A549 (cell line): ENCODE data around the gene GSG1L. TPM values are rescaled to one million over a fixed set of nuclear protein-coding genes. Genes with fewer than 3 reads are reported as not detected.
A peak's percentile ranks its signal among the peaks of the same experiment; 100 is the strongest.

Experiments used
- ATAC-seq, 2 experiments: fragments of 200-7000 bp in 1 of 2; fragments of >200 bp in 1 of 2; cut with Nextera tagmentation in 1 of 2; cut with Tn5 transposase in 1 of 2; 3 replicates each; pipeline versions ENCODE4 v1.8.0 to v1.9.1; 2018 to 2020; ENCODE audit warnings: mild to moderate bottlenecking in 1 of 2, moderate library complexity in 1 of 2
- CTCF ChIA-PET: fragments of 300-600 bp; sonication (Branson Sonifier 250); formaldehyde crosslinking; extraction: SDS; loops from one replicate; lab custom pipeline; 2021; ENCODE audit warnings: antibody characterized with exemption, inconsistent platforms; lab: Yijun Ruan, JAX
- POLR2A ChIA-PET: fragments of 350-600 bp; formaldehyde crosslinking; extraction: SDS; loops from one replicate; lab custom pipeline; 2021; ENCODE audit warnings: antibody characterized with exemption, inconsistent platforms; lab: Yijun Ruan, JAX
- DNase-seq, 2 experiments: peaks; one replicate each; pipeline versions ENCODE4 v3.0.0 to v3.0.0-alpha.2; 2011 to 2016; ENCODE audit warnings: low read depth in 1 of 2, low spot score in 1 of 2
- FAIRE-seq: peaks from 2 replicates; lab custom pipeline; 2011; peaks lifted over from hg19 to GRCh38; lab: Jason Lieb, UNC
- H3K27ac ChIP-seq, 2 experiments: fragments of >200 bp; sonication (Bioruptor Twin); formaldehyde crosslinking; 3 replicates each; pipeline ENCODE4 v1.5.1; 2016 to 2017
- H3K4me1 ChIP-seq: fragments of >200 bp; sonication (Bioruptor Twin); formaldehyde crosslinking; 3 replicates; pipeline ENCODE4 v1.6.1; 2016
- H3K4me2 ChIP-seq: fragments of >200 bp; sonication (Bioruptor Twin); formaldehyde crosslinking; 3 replicates; pipeline ENCODE4 v1.6.1; 2016
- H3K4me3 ChIP-seq: fragments of >200 bp; sonication (Bioruptor Twin); formaldehyde crosslinking; 3 replicates; pipeline ENCODE4 v1.5.1; 2016
- H3K9me3 ChIP-seq: fragments of >200 bp; sonication (Bioruptor Twin); formaldehyde crosslinking; 3 replicates; pipeline ENCODE4 v1.6.1; 2016
- BHLHE40 ChIP-seq: IDR thresholded peaks from 2 replicates; pipeline ENCODE4 v1.6.1; 2012; ENCODE audit warnings: low read depth, low read length, inconsistent platforms
- CHD2 ChIP-seq: fragments of 150-350 bp; IDR thresholded peaks from 2 replicates; pipeline ENCODE4 v1.6.1; 2014; ENCODE audit warnings: low read length; ENCODE audit not compliant: partially characterized antibody
- ESRRA ChIP-seq: fragments of 150-350 bp; IDR thresholded peaks from 2 replicates; pipeline ENCODE4 v1.6.1; 2014; ENCODE audit warnings: mild to moderate bottlenecking, low read length, borderline replicate concordance
- GATA3 ChIP-seq: IDR thresholded peaks from 2 replicates; pipeline ENCODE4 v1.6.1; 2012; ENCODE audit warnings: borderline replicate concordance
- HOXA7 ChIP-seq: fragments of 250-450 bp; sonication (Bioruptor Pico); IDR thresholded peaks from 2 replicates; pipeline ENCODE4 v1.5.0; 2020; ENCODE audit warnings: mild to moderate bottlenecking, moderate library complexity
- JUN ChIP-seq, 2 experiments: fragments of >200 bp; sonication (Bioruptor Twin); formaldehyde crosslinking; IDR thresholded peaks; 2 replicates in 1 of 2; 3 replicates in 1 of 2; pipeline ENCODE4 v1.6.1; 2016 to 2017
- MAX ChIP-seq: IDR thresholded peaks from 2 replicates; pipeline ENCODE4 v1.6.1; 2012
- POLR2A ChIP-seq: IDR thresholded peaks from 2 replicates; pipeline ENCODE4 v1.6.1; 2012; ENCODE audit warnings: mild to moderate bottlenecking, low read length
- RCOR1 ChIP-seq: fragments of 150-350 bp; IDR thresholded peaks from 2 replicates; pipeline ENCODE4 v1.6.1; 2014; ENCODE audit warnings: antibody characterized with exemption, low read length, low read depth
- TFCP2L1 ChIP-seq: fragments of 250-450 bp; sonication (Bioruptor Pico); IDR thresholded peaks from 2 replicates; pipeline ENCODE4 v1.5.0; 2021; ENCODE audit warnings: mild to moderate bottlenecking
- USF2 ChIP-seq: fragments of 450-650 bp; IDR thresholded peaks from 2 replicates; pipeline ENCODE4 v1.6.1; 2014; ENCODE audit warnings: antibody characterized with exemption
- ZFP36 ChIP-seq: fragments of 450-650 bp; IDR thresholded peaks from 2 replicates; pipeline ENCODE4 v1.6.1; 2014; ENCODE audit warnings: borderline replicate concordance; ENCODE audit not compliant: partially characterized antibody
- ZNF302 ChIP-seq: fragments of 250-450 bp; sonication (Bioruptor Pico); IDR thresholded peaks from 2 replicates; pipeline ENCODE4 v1.9.0; 2021; ENCODE audit warnings: inconsistent platforms, mild to moderate bottlenecking, moderate library complexity
- ZSCAN20 ChIP-seq: fragments of 250-450 bp; sonication (Bioruptor Pico); IDR thresholded peaks from 2 replicates; pipeline ENCODE4 v1.8.0; 2022; ENCODE audit warnings: mild to moderate bottlenecking, moderate library complexity
- WGBS: methylation state at CpG from one replicate; pipeline ENCODE4 v1.1.6; 2017; ENCODE audit errors: missing lambda C conversion rate; 5-methylcytosine and 5-hydroxymethylcytosine counted together
- polyA plus RNA-seq, 4 experiments: library from polyadenylated mRNA; depleted of rRNA in 3 of 4; stranded (reverse); fragments of >200 nt; fragmentation: RNase III in 1 of 4; extraction: RNeasy Plus Mini Kit Qiagen cat#74134 plus additional on column Dnase treatment in 1 of 4; gene quantifications; 2 replicates in 3 of 4; 3 replicates in 1 of 4; pipeline ENCODE4 v1.2.3, GENCODE V29; 2011 to 2017
- TF ChIP-seq, protein P1 (sequence below): fragments of 200-600 bp; sonication (generic); IDR thresholded peaks from 2 replicates; pipeline ENCODE4 v1.6.1; 2016; ENCODE audit warnings: antibody characterized with exemption, mild to moderate bottlenecking, moderate library complexity
- TF ChIP-seq, protein P2 (sequence below): fragments of 250-450 bp; sonication (Bioruptor Pico); IDR thresholded peaks from 2 replicates; pipeline ENCODE4 v1.5.0; 2021; ENCODE audit warnings: mild to moderate bottlenecking, moderate library complexity, borderline replicate concordance
- TF ChIP-seq, protein P3 (sequence below): fragments of >200 bp; sonication (Bioruptor Twin); formaldehyde crosslinking; IDR thresholded peaks from 3 replicates; pipeline ENCODE4 v1.5.1; 2016
- TF ChIP-seq, protein P4 (sequence below): fragments of 150-350 bp; IDR thresholded peaks from 2 replicates; pipeline ENCODE4 v1.6.1; 2014; ENCODE audit warnings: low read depth, mild to moderate bottlenecking, low read length

Gene GSG1L
- polyA plus RNA-seq, 2 of the 4 experiments (the other 2 are of a cell fraction): not detected

- H3K4me3 ChIP-seq: no peak overlapping the region
- TF ChIP-seq POLR2A (no peak), BHLHE40 (no peak), MAX (no peak), CHD2 (no peak), RCOR1 (no peak), JUN (IDR thresholded peaks at IDR 0.05) (no peak), USF2 (no peak), ZSCAN20 (CRISPR knock-in tag) (no peak), HOXA7 (CRISPR knock-in tag) (no peak), TFCP2L1 (CRISPR knock-in tag) (no peak), GATA3 (no peak), ZFP36 (no peak), ESRRA (no peak), ZNF302 (no peak)
- TF ChIP-seq, protein P1, sequence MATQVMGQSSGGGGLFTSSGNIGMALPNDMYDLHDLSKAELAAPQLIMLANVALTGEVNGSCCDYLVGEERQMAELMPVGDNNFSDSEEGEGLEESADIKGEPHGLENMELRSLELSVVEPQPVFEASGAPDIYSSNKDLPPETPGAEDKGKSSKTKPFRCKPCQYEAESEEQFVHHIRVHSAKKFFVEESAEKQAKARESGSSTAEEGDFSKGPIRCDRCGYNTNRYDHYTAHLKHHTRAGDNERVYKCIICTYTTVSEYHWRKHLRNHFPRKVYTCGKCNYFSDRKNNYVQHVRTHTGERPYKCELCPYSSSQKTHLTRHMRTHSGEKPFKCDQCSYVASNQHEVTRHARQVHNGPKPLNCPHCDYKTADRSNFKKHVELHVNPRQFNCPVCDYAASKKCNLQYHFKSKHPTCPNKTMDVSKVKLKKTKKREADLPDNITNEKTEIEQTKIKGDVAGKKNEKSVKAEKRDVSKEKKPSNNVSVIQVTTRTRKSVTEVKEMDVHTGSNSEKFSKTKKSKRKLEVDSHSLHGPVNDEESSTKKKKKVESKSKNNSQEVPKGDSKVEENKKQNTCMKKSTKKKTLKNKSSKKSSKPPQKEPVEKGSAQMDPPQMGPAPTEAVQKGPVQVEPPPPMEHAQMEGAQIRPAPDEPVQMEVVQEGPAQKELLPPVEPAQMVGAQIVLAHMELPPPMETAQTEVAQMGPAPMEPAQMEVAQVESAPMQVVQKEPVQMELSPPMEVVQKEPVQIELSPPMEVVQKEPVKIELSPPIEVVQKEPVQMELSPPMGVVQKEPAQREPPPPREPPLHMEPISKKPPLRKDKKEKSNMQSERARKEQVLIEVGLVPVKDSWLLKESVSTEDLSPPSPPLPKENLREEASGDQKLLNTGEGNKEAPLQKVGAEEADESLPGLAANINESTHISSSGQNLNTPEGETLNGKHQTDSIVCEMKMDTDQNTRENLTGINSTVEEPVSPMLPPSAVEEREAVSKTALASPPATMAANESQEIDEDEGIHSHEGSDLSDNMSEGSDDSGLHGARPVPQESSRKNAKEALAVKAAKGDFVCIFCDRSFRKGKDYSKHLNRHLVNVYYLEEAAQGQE: no peak
- TF ChIP-seq, protein P2, sequence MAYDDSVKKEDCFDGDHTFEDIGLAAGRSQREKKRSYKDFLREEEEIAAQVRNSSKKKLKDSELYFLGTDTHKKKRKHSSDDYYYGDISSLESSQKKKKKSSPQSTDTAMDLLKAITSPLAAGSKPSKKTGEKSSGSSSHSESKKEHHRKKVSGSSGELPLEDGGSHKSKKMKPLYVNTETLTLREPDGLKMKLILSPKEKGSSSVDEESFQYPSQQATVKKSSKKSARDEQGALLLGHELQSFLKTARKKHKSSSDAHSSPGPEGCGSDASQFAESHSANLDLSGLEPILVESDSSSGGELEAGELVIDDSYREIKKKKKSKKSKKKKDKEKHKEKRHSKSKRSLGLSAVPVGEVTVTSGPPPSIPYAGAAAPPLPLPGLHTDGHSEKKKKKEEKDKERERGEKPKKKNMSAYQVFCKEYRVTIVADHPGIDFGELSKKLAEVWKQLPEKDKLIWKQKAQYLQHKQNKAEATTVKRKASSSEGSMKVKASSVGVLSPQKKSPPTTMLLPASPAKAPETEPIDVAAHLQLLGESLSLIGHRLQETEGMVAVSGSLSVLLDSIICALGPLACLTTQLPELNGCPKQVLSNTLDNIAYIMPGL (CRISPR knock-in tag): no peak
- TF ChIP-seq, protein P3, sequence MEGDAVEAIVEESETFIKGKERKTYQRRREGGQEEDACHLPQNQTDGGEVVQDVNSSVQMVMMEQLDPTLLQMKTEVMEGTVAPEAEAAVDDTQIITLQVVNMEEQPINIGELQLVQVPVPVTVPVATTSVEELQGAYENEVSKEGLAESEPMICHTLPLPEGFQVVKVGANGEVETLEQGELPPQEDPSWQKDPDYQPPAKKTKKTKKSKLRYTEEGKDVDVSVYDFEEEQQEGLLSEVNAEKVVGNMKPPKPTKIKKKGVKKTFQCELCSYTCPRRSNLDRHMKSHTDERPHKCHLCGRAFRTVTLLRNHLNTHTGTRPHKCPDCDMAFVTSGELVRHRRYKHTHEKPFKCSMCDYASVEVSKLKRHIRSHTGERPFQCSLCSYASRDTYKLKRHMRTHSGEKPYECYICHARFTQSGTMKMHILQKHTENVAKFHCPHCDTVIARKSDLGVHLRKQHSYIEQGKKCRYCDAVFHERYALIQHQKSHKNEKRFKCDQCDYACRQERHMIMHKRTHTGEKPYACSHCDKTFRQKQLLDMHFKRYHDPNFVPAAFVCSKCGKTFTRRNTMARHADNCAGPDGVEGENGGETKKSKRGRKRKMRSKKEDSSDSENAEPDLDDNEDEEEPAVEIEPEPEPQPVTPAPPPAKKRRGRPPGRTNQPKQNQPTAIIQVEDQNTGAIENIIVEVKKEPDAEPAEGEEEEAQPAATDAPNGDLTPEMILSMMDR: no peak
- TF ChIP-seq, protein P4, sequence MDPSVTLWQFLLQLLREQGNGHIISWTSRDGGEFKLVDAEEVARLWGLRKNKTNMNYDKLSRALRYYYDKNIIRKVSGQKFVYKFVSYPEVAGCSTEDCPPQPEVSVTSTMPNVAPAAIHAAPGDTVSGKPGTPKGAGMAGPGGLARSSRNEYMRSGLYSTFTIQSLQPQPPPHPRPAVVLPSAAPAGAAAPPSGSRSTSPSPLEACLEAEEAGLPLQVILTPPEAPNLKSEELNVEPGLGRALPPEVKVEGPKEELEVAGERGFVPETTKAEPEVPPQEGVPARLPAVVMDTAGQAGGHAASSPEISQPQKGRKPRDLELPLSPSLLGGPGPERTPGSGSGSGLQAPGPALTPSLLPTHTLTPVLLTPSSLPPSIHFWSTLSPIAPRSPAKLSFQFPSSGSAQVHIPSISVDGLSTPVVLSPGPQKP: no peak
- TF ChIP-seq, all 56 proteins: peak for 0
- FAIRE-seq (no peak), ATAC-seq (peak; percentile 10 to 35; a peak in 3 of 6 replicates), DNase-seq (no peak)
- no peak overlapping the region for H3K27ac ChIP-seq
- CTCF ChIA-PET: interaction anchor here (0.6 to 6.4 kb wide), 63 partner anchors 8 to 579 kb away, joined by 3 to 74 read pairs (median 4); no protein-coding TSS in a partner anchor
- no peaks in the 10 kb centered on the region for H3K4me1 ChIP-seq
- WGBS: 50% methylated on average over 31 of the region's 31 CpGs
- no peak overlapping the region for H3K4me2 ChIP-seq
- no peaks in the 10 kb centered on the region for H3K9me3 ChIP-seq
- POLR2A ChIA-PET: no interaction called here
Observed at GRCh38 chr16:28069971-28070794, 6.7 kb upstream of the GSG1L start.
